H1 (cell line): ENCODE measurements around the gene IL1R1. TPM values are rescaled to one million over a fixed set of nuclear protein-coding genes. Genes with fewer than 3 reads are reported as not detected.

Experiments
- BACH1 ChIP-seq: IDR thresholded peaks from 2 replicates; pipeline ENCODE4 v1.6.1; 2012; ENCODE audit warnings: low read length, improper control_type of control experiment
- YY1 ChIP-seq: IDR thresholded peaks from 2 replicates; pipeline ENCODE4 v1.6.1; 2011; ENCODE audit warnings: low read depth, mild to moderate bottlenecking, low read length
- polyA plus RNA-seq, 7 experiments: library from polyadenylated mRNA; depleted of rRNA in 3 of 7; stranded (reverse) in 5 of 7; unstranded in 2 of 7; fragments of >200 nt in 5 of 7; fragments of 200-250 nt in 2 of 7; gene quantifications; 1 replicate in 5 of 7; 2 replicates in 1 of 7; 4 replicates in 1 of 7; pipeline versions ENCODE4 v1.2.1 to v1.2.3, GENCODE V29; 2011 to 2013; ENCODE audit warnings: missing spikeins in 2 of 7, mixed read lengths in 2 of 7
- total RNA-seq: library from RNA; stranded (reverse); fragmentation: NEBNext Ultra II Directional; extraction: Animal tissue kit (Norgen Biotek cat#: 25700); gene quantifications from 2 replicates; pipeline ENCODE4 v1.2.1, GENCODE V29; 2021
- TF ChIP-seq, protein P1 (sequence below), 3 experiments: IDR thresholded peaks; 1 replicate in 2 of 3; 2 replicates in 1 of 3; pipeline versions ENCODE4 v1.5.1 to v1.6.1; 2011; ENCODE audit warnings: low read length in 3 of 3, mild to moderate bottlenecking in 3 of 3, inconsistent platforms in 2 of 3, low read depth in 1 of 3, moderate library complexity in 1 of 3; ENCODE audit not compliant: insufficient read depth in 1 of 3; ENCODE audit errors: control extremely low read depth in 1 of 3

The IL1R1 gene
- total and polyA plus RNA-seq, 2 of the 8 experiments (the other 6 are each of a cell fraction or from before 2014, with no cell fraction given) = 0.34 to 0.47 TPM

DNA sequence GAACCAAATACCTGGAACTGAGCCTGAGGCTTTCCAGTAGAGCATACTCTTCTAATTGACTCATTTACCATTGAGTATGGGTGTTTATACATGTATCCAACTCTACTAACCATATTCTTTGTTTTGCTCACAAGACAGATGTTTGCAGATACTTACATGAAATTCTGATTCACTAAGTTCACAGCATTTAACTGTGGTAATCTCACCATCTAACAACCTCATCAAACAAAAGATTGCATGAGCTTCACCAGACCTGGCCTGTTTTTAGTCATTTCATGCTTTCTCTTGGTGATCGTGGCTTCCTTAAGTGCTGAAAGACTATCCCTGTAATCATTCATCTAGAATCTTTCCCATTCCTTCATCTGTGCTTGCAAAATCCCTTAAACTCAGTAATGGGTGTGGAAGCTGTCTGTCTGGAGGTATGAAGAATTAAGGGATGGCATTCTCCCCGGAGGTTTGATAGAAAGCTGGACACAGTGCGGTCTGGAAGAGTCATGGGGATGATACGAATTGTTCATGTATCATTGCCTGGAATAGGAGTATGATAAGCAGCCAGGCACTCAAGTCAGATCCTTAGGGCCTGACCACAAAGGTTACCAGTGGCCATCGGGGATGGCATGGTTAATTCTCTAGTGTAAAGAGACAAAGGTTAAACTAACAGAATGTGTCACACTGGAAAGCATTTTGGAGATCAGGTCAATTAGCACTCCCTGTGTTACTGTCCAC is 42.0 kb upstream of the IL1R1 start (continued):
- TF ChIP-seq BACH1 = no peak
- no peak for TF ChIP-seq YY1
- TF ChIP-seq, protein P1, sequence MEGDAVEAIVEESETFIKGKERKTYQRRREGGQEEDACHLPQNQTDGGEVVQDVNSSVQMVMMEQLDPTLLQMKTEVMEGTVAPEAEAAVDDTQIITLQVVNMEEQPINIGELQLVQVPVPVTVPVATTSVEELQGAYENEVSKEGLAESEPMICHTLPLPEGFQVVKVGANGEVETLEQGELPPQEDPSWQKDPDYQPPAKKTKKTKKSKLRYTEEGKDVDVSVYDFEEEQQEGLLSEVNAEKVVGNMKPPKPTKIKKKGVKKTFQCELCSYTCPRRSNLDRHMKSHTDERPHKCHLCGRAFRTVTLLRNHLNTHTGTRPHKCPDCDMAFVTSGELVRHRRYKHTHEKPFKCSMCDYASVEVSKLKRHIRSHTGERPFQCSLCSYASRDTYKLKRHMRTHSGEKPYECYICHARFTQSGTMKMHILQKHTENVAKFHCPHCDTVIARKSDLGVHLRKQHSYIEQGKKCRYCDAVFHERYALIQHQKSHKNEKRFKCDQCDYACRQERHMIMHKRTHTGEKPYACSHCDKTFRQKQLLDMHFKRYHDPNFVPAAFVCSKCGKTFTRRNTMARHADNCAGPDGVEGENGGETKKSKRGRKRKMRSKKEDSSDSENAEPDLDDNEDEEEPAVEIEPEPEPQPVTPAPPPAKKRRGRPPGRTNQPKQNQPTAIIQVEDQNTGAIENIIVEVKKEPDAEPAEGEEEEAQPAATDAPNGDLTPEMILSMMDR (IDR thresholded peaks at IDR 0.05; ENCODE audit: control extremely low read depth in 1 of 3, insufficient read depth in 1 of 3, low read depth in 1 of 3, low read length in 3 of 3) = no peak
